NB4 (cell line): ENCODE measurements around the gene RBPMS2.

ENCODE experiments used
- MYC ChIP-seq: IDR thresholded peaks from 2 replicates; pipeline ENCODE4 v1.6.1; 2011; ENCODE audit warnings: low read depth, low read length
- POLR2A ChIP-seq: IDR thresholded peaks from 2 replicates; pipeline ENCODE4 v1.6.1; 2011; ENCODE audit warnings: mild to moderate bottlenecking; ENCODE audit not compliant: insufficient read length; ENCODE audit errors: extremely low read depth
- TF ChIP-seq, protein P1 (sequence below): IDR thresholded peaks from one replicate; pipeline ENCODE4 v1.5.1; 2012; ENCODE audit warnings: low read depth, low read length

- TF ChIP-seq, protein P1, sequence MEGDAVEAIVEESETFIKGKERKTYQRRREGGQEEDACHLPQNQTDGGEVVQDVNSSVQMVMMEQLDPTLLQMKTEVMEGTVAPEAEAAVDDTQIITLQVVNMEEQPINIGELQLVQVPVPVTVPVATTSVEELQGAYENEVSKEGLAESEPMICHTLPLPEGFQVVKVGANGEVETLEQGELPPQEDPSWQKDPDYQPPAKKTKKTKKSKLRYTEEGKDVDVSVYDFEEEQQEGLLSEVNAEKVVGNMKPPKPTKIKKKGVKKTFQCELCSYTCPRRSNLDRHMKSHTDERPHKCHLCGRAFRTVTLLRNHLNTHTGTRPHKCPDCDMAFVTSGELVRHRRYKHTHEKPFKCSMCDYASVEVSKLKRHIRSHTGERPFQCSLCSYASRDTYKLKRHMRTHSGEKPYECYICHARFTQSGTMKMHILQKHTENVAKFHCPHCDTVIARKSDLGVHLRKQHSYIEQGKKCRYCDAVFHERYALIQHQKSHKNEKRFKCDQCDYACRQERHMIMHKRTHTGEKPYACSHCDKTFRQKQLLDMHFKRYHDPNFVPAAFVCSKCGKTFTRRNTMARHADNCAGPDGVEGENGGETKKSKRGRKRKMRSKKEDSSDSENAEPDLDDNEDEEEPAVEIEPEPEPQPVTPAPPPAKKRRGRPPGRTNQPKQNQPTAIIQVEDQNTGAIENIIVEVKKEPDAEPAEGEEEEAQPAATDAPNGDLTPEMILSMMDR, result no peak
- TF ChIP-seq MYC (no peak), POLR2A (no peak)
Observed at GRCh38 chr15:64782751-64783150, 7.4 kb upstream of the RBPMS2 start.
